Left cardiac atrium (tissue), 4 donors: ENCODE data around the gene RSPO3. TPM values are rescaled to one million over a fixed set of nuclear protein-coding genes. Genes with fewer than 3 reads are reported as not detected.
A peak's percentile ranks its signal among the peaks of the same experiment; 100 is the strongest.

Experiments used
- ATAC-seq, 2 donors: fragments of 200-7000 bp; cut with Tn5 transposase; one replicate each; pipeline ENCODE4 v1.9.1; 2020; ENCODE audit warnings: mild to moderate bottlenecking in 2 of 2, moderate library complexity in 2 of 2
- DNase-seq: peaks from one replicate; pipeline ENCODE4 v3.0.0-alpha.2; 2020
- intact Hi-C, 2 donors: fragments of 100-400 bp; cut with DNase I; formaldehyde crosslinking; loops; one replicate each; pipeline versions ENCODE4 v1.14.1 to v1.15.1; 2022 to 2023
- total RNA-seq, 2 donors: library from RNA; stranded (reverse); fragmentation: NEBNext Ultra II Directional; extraction: Animal tissue kit (Norgen Biotek cat#: 25700); gene quantifications; one replicate each; pipeline ENCODE4 v1.2.1, GENCODE V29; 2021
- donor health status: DM: no; HTN: yes; CAD: no.
- donor health status: DM: no; HTN: yes; CAD: no; lungs with severe emphysema.
- donor health status: DM: yes; HTN: yes; CAD: no.
- donor health status: Dilated cardiomyopathy.

The RSPO3 gene
- total RNA-seq, 2 donors from 2014 or later: 0.94 to 1.9 TPM

- ATAC-seq (no peak), DNase-seq (no peak)
- intact Hi-C loops: no loop called here
Observed at GRCh38 chr6:127103482-127103881, 15.0 kb upstream of the RSPO3 start.

DNA sequence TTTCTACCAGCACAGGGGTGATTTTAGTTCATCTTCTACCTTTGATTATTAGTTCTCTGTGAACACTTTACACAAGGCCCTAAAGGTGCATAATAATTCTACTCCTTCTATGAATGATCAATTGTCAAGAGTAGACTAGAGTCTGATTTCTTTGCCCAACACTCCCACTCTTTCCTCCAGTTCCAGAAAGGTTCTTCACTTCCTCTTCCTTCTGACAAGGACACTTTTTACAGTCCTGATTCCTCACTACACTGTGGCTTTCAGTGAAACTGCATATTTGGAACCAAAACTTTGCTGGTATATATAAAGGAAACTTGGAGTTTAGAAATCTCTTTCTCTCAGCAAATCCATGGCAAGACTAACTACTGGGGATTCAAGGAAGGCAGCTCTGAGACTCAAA, 10.6 kb upstream of the RSPO3 start:
- ATAC-seq: no peak
- intact Hi-C loops: no loop called here

DNA sequence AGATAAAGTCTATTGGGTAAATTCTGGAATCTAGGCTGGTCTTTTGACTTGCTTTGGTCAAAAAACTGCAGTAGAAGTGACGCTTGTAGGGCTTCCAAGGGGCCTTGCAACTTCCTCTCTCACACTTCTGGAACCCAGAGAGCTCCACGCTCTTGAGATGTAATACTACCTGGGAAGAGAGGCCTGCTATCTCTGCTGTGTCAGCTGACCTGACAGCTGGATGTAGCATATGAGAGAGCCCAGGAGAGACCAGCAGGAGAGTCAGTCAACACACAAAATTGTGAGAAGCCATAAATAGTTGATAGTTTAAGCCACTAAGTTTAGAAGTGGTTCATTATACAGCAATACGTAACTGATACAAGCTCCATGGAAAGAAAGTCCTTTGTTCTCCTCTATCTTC, 7.8 kb upstream of the RSPO3 start:
- no peak for DNase-seq
- intact Hi-C loops: no loop called here
- no peak for ATAC-seq

More for the DNA sequence above, 10.6 kb upstream of the RSPO3 start:
- DNase-seq: no peak

DNA sequence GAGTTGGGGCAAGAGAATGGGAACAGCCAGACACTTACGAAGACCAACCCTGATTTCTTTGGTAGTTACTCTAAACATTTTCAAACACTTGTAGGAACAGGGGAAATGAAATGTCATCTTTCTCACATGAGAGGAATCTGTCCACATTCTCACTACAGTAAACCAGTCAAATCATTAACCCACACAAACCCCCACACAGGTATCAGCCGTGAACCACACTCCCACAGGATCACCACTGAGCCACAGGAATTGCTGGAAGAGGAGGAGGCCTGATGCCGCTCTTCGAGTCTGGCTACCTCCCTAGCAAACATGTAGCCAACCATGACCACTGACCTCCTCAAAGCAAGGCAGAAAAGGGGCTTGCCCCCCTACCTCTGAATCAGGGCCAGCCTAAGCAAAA, 6.9 kb upstream of the RSPO3 start:
- intact Hi-C loops: no loop called here
- no peak for DNase-seq
- ATAC-seq: no peak

DNA sequence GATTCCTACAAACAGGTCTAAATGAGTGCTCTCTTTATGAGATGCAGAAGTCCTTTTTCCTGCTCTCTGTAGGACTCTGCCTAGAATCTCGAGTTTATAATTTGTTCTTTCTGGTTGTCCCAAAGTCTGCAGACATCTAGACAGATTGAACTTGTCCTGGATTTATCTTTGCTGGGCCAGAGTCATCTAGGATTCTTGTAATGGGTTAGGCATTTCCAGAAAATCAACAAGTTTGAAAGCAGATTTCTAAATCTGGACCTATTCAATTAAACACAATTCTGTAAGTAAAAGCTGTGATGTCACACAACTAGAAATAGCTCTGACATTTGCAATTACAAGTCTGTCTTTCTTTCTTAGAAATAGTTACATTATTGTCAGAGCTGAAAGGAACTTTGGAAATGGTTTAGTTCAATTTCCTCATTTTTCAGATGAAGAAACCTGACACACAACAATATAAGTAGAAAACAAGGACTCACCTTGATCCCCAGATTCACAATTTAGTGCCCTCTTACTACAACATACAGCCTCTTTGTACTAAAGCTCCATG, 4.2 kb upstream of the RSPO3 start:
- intact Hi-C loops: no loop called here
- ATAC-seq (no peak), DNase-seq (no peak)

GRCh38 chr6:127115084-127115655, 3.3 kb upstream of the RSPO3 start:
- no peak for ATAC-seq
- intact Hi-C loops: no loop called here
- no peak for DNase-seq

GRCh38 chr6:127115746-127116145, 2.7 kb upstream of the RSPO3 start:
- intact Hi-C loops: no loop called here
- no peak for ATAC-seq
- DNase-seq: no peak

DNA sequence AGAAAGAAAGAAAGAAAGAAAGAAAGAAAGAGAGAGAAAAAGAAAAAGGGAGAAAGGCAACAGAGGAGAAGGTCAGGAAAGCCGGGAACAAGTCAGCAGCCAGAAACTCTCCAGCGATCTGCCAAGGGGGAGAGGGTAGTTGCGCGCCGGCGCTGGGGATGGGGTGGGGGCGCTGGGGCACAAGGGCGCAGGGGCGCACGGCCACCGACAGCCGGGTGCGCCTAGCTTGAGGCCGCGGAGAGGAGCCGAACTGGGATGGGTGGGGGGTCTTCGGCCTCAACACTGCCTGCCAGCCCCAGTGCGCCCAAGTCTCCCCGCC, 533 bp upstream of the RSPO3 start:
- DNase-seq (no peak), ATAC-seq (no peak)
- intact Hi-C loops: no loop called here

GRCh38 chr6:127119102-127120022, 891 bp downstream of the RSPO3 start:
- intact Hi-C loops: loop anchor here in 1 of 2 donors (10.0 kb wide), 1 partner anchor 1085 kb away; no protein-coding TSS in a partner anchor
- ATAC-seq: peak; percentile 16 to 41
- DNase-seq: peak; percentile 27

DNA sequence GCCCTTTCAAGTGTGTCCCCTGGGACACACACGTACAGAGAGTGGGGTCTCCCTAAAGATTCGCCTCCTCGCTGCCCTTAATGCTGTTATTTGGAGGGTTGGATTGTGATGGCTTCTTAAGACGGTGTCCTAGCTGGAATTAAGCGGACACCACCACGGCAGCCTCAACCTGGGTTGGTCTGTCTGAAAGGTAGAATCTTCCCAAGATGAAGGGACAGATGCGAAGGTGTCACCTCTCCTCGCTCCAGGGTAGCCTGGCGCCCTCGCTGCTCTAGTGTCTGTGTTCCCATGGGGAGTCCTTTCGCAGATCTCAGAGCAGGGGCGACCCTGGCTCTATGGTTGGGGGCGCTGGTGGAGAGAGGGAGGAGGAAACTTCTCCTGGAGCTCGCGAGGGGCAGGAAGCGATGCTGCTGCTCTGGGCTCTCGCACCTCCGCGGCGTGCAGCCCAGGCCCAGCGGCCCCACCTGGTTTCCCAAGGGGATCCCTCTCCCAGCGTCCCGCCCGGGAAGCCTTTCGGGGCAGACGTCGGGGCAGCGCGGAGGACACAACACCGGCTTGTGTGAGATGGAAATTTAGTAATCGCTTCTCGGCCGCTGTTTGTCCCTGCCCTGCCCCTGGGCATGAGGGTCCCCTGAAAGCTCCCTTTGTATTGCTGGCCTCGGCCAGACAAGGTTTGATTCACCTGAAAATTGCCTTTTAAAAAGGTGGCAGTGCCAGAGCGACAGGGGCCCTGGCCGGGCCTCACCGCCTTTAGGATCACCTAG, 1.7 kb downstream of the RSPO3 start:
- intact Hi-C loops: loop anchor here in 1 of 2 donors (10.0 kb wide), 1 partner anchor 1085 kb away; no protein-coding TSS in a partner anchor
- DNase-seq: no peak
- no peak for ATAC-seq

- peak; percentile 73 for DNase-seq
- intact Hi-C loops: loop anchor here in 1 of 2 donors (10.0 kb wide), 1 partner anchor 1086 kb away; no protein-coding TSS in a partner anchor
- ATAC-seq: peak; percentile 77 to 84
Observed at GRCh38 chr6:127120787-127121636, 2.5 kb downstream of the RSPO3 start.

- DNase-seq: no peak
- intact Hi-C loops: loop anchor here in 1 of 2 donors (10.0 kb wide), 1 partner anchor 1087 kb away; no protein-coding TSS in a partner anchor
- ATAC-seq: no peak
Observed at GRCh38 chr6:127121637-127121960, 3.1 kb downstream of the RSPO3 start.

GRCh38 chr6:127124172-127124571, 5.7 kb downstream of the RSPO3 start:
- intact Hi-C loops: loop anchor here in 1 of 2 donors (10.0 kb wide), 1 partner anchor 1089 kb away; no protein-coding TSS in a partner anchor
- DNase-seq: no peak
- no peak for ATAC-seq

GRCh38 chr6:127124680-127125079, 6.2 kb downstream of the RSPO3 start:
- DNase-seq (no peak), ATAC-seq (no peak)
- intact Hi-C loops: loop anchor here in 1 of 2 donors (10.0 kb wide), 1 partner anchor 1090 kb away; no protein-coding TSS in a partner anchor

DNA sequence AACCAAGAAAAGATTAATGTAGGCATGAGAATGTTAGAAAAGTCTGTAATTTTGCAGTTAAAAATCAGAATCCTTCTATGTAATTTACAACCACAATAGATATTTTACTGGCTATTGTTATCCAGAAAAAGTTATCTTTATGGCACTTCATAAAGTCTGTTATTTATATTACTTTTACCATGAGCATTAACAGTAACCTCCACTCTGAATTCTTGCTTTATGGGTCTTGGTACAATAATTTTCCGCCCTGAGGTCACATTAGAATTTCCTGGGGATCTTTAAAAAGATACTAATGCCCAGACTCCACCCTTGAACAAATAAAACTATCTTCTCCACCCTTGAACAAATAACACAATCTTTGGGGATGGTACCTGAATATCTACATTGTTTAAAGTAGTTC, 9.6 kb downstream of the RSPO3 start:
- intact Hi-C loops: loop anchor here in 1 of 2 donors (10.0 kb wide), 1 partner anchor 1093 kb away; no protein-coding TSS in a partner anchor
- no peak for ATAC-seq

DNA sequence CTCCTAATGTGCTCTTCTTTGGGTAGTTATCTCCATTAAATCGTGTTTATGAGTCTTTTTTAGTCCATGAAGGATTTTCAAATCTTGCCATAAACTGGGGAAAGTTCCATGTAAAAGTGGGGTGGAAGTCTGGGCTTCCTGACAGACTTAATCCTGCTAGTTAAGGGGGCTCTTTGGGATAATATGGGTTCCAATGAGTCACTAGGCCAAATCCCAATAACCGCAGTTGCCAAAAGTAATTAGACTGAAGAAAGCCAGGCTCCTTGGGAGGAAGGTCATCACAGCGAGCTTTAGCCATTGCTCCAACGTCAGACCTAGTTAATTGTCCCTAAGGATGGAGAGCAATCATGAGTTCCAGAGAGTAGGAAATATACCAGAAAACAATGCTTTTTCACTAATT, 10.8 kb downstream of the RSPO3 start:
- ATAC-seq (no peak), DNase-seq (no peak)
- intact Hi-C loops: loop anchor here in 1 of 2 donors (10.0 kb wide), 1 partner anchor 1094 kb away; no protein-coding TSS in a partner anchor

More for the DNA sequence above, 9.6 kb downstream of the RSPO3 start:
- no peak for DNase-seq

DNA sequence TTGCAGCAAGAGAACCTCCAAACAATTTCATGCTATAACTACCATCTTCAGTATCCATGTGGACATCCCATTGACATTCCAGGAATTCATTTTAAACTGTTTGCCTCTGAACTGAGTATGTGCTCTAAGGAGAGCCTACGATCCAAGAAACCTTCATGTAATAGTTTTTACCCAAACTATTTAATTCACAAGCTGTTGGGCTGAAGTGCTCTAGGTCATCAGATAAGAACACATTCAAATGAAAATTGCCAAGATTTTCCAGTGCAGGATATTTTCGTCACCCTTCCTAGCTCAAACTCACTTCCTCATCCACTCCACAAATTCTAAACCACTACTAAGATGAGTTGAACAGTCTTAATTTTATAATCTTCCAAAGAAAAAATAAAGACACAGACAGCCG, 12.8 kb downstream of the RSPO3 start:
- no peak for ATAC-seq
- no peak for DNase-seq
- intact Hi-C loops: no loop called here

- ATAC-seq: no peak
- no peak for DNase-seq
- intact Hi-C loops: no loop called here
Observed at GRCh38 chr6:127131772-127132376, 13.4 kb downstream of the RSPO3 start.
